K562 (cell line): Measurements from ENCODE around the gene SLC13A4. TPM values are rescaled to one million over a fixed set of nuclear protein-coding genes. Genes with fewer than 3 reads are reported as not detected.
A peak's percentile ranks its signal among the peaks of the same experiment; 100 is the strongest.

Source experiments
- ESRRA ChIP-seq: fragments of 450-650 bp; IDR thresholded peaks from 2 replicates; pipeline ENCODE4 v1.6.1; 2014; ENCODE audit warnings: low read depth, mild to moderate bottlenecking, moderate library complexity, borderline replicate concordance
- ILF3 ChIP-seq: fragments of 450-650 bp; IDR thresholded peaks from 2 replicates; pipeline ENCODE4 v1.6.1; 2018; ENCODE audit warnings: antibody characterized with exemption, mild to moderate bottlenecking, moderate library complexity, borderline replicate concordance
- IRF1 ChIP-seq: sonication (generic); formaldehyde crosslinking; IDR thresholded peaks from 2 replicates; pipeline ENCODE4 v1.8.0; 2022; ENCODE audit warnings: missing genetic modification reagents, mild to moderate bottlenecking, borderline replicate concordance
- KLF6 ChIP-seq: fragments of 250-450 bp; sonication (Bioruptor Pico); IDR thresholded peaks from 2 replicates; pipeline ENCODE4 v1.4.0; 2020; ENCODE audit warnings: mild to moderate bottlenecking, moderate library complexity, borderline replicate concordance
- MAZ ChIP-seq, 2 experiments: fragments of 450-650 bp in 1 of 2; sonication (generic) in 1 of 2; formaldehyde crosslinking; IDR thresholded peaks in 1 of 2; conservative IDR thresholded peaks in 1 of 2; 2 replicates each; pipeline versions ENCODE4 v1.4.0 to v1.5.0; 2020; ENCODE audit warnings: mild to moderate bottlenecking in 1 of 2, missing genetic modification reagents in 1 of 2
- POLR3A ChIP-seq: IDR thresholded peaks from 2 replicates; pipeline ENCODE4 v1.6.1; 2011; ENCODE audit warnings: borderline replicate concordance, mild to moderate bottlenecking, moderate library complexity; ENCODE audit not compliant: insufficient read length, insufficient read depth; ENCODE audit errors: extremely low read depth
- ZBTB33 ChIP-seq: sonication (generic); formaldehyde crosslinking; IDR thresholded peaks from 2 replicates; pipeline ENCODE4 v1.8.1; 2023; ENCODE audit warnings: mild to moderate bottlenecking, missing genetic modification reagents
- ZBTB40 ChIP-seq, 2 experiments: fragments of 450-650 bp in 1 of 2; sonication (generic) in 1 of 2; formaldehyde crosslinking in 1 of 2; IDR thresholded peaks; 2 replicates each; pipeline versions ENCODE4 v1.7.1 to v1.9.0; 2016 to 2022; ENCODE audit warnings: inconsistent platforms in 1 of 2, mild to moderate bottlenecking in 1 of 2, missing genetic modification reagents in 1 of 2
- ZNF398 ChIP-seq: fragments of 250-450 bp; sonication (Bioruptor Pico); IDR thresholded peaks from 2 replicates; pipeline ENCODE4 v1.8.0; 2021; ENCODE audit warnings: moderate library complexity, mild to moderate bottlenecking, inconsistent platforms
- ZNF444 ChIP-seq: fragments of 250-450 bp; sonication (Bioruptor Pico); IDR thresholded peaks from 2 replicates; pipeline ENCODE4 v1.4.0; 2020; ENCODE audit warnings: mild to moderate bottlenecking, moderate library complexity
- polyA plus RNA-seq, 8 experiments: library from polyadenylated mRNA; depleted of rRNA in 4 of 8; stranded (reverse) in 5 of 8; unstranded in 3 of 8; fragments of >200 nt; fragmentation: Nextera tagmentation in 2 of 8; fragmentation: Illumina TruSeq in 1 of 8; extraction: Ambion mirVana in 2 of 8; extraction: Trizol in 1 of 8; gene quantifications; 2 replicates each; pipeline versions ENCODE4 v1.2.1 to v1.2.3, GENCODE V29; 2011 to 2014; ENCODE audit warnings: inconsistent platforms in 1 of 8, missing spikeins in 1 of 8
- total RNA-seq, 7 experiments: library from RNA; depleted of rRNA in 6 of 7; stranded (reverse); fragments of >200 nt in 6 of 7; fragmentation: Illumina TruSeq in 2 of 7; extraction: Trizol in 2 of 7; gene quantifications; 2 replicates each; pipeline versions ENCODE4 v1.2.1 to v1.2.3, GENCODE V29; 2011 to 2021; ENCODE audit warnings: low replicate concordance in 1 of 7

The SLC13A4 gene
- total and polyA plus RNA-seq, 9 of the 15 experiments (the other 6 are each of a cell fraction or from before 2014, with no cell fraction given): 0.11 to 1.0 (median 0.36) TPM

GRCh38 chr7:135662373-135663114 lies 65.4 kb downstream of the SLC13A4 start, which contains the start of gene STMP1 (continued):
- TF ChIP-seq ZBTB40 (IDR thresholded peaks at IDR 0.05): peak; percentile 96
- TF ChIP-seq ZBTB40 (CRISPR knock-in tag; IDR thresholded peaks at IDR 0.05): no peak; the same call in 1 of the 2 replicates
- no peak for TF ChIP-seq ZNF398 (CRISPR knock-in tag)
- TF ChIP-seq KLF6: peak; percentile 87; the same call in 1 of the 2 replicates
- peak; percentile 93 for TF ChIP-seq IRF1 (CRISPR knock-in tag)
- TF ChIP-seq ZNF444: no peak
- TF ChIP-seq ZBTB33 (CRISPR knock-in tag): peak; percentile 94
- TF ChIP-seq ESRRA: peak; percentile 82; the same call in 1 of the 2 replicates
- no peak for TF ChIP-seq POLR3A
- TF ChIP-seq ILF3: no peak; the same call in 1 of the 2 replicates
- TF ChIP-seq MAZ (CRISPR knock-in tag; conservative IDR thresholded peaks at IDR 0.05 in 1 of 2, IDR thresholded peaks at IDR 0.05 in 1 of 2): peak; percentile 99
